ENCODE data around the gene NCK2. TPM values are rescaled to one million over a fixed set of nuclear protein-coding genes. Genes with fewer than 3 reads are reported as not detected.

NCK2 gene
- total RNA-seq, 4 donors from 2014 or later, result 56.1 to 69.6 (median 58.7) TPM

DNA sequence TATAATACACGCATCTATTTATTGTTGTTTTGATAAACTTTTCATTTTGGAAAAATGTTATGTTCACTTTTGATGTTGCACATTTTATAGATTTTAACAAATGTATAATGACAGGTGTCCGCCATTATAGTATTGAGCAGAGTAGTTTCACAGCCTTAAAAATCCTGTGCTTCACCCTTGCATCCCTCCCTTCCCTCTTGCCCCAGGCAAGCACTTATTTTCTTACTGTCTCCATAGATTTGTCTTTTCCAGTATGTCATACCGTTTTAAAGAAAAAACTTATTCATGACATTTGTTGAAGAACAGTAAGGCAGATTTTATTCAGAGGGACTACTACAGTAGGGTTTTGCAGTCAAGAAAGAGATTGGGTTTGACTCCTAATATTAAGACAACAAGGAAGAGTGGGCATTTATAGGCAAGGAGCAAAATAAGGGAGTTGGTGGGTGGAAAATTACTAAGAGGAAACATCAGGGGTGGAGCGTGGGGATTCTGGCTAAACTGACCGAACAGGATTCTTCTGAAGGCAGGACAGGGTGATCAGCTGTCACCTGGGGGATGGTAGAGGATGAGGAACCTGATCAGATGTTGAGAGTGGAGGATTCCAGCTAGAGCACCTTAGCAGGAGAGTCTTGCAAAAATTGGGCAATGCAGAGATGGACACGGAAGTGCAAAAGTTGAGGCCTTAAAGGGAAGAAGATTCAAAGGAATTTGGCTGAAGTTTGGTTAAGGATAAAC is 108.8 kb downstream of the NCK2 start:
- no peak for DNase-seq (ENCODE audit: low spot score in 2 of 2)
- H3K4me3 ChIP-seq (ENCODE audit: low read depth, poor library complexity, severe bottlenecking), result no peak overlapping the region
- intact Hi-C loops (cut with DNase I; ENCODE audit: low total_unique reads), result no loop called here
- TF ChIP-seq, protein P1, sequence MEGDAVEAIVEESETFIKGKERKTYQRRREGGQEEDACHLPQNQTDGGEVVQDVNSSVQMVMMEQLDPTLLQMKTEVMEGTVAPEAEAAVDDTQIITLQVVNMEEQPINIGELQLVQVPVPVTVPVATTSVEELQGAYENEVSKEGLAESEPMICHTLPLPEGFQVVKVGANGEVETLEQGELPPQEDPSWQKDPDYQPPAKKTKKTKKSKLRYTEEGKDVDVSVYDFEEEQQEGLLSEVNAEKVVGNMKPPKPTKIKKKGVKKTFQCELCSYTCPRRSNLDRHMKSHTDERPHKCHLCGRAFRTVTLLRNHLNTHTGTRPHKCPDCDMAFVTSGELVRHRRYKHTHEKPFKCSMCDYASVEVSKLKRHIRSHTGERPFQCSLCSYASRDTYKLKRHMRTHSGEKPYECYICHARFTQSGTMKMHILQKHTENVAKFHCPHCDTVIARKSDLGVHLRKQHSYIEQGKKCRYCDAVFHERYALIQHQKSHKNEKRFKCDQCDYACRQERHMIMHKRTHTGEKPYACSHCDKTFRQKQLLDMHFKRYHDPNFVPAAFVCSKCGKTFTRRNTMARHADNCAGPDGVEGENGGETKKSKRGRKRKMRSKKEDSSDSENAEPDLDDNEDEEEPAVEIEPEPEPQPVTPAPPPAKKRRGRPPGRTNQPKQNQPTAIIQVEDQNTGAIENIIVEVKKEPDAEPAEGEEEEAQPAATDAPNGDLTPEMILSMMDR (IDR thresholded peaks at IDR 0.05), result no peak
- no peak for TF ChIP-seq POLR2A (IDR thresholded peaks at IDR 0.05)
- WGBS, 2 donors, result 66 to 74% methylated on average over 6 of the region's 6 CpGs

DNA sequence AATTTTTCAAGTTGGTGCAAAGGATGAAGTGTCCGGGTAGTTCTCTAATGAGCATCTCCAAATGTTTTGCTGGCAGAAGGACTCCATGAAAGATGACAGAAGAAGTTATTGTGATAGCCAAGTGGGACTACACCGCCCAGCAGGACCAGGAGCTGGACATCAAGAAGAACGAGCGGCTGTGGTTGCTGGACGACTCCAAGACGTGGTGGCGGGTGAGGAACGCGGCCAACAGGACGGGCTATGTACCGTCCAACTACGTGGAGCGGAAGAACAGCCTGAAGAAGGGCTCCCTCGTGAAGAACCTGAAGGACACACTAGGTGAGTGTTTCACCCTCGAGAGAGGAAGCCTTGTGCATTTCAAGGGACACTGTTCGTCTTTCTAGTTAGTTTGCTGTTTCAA is 110.3 kb downstream of the NCK2 start:
- intact Hi-C loops (cut with DNase I; ENCODE audit: low total_unique reads), result no loop called here
- WGBS, 2 donors, result 89 to 92% methylated on average over 16 of the region's 16 CpGs
- no peak for DNase-seq (ENCODE audit: low spot score in 2 of 2)
- no peak for TF ChIP-seq POLR2A (IDR thresholded peaks at IDR 0.05)
- TF ChIP-seq, protein P1 (IDR thresholded peaks at IDR 0.05), result no peak
- H3K4me3 ChIP-seq (ENCODE audit: low read depth, poor library complexity, severe bottlenecking), result no peak overlapping the region

DNA sequence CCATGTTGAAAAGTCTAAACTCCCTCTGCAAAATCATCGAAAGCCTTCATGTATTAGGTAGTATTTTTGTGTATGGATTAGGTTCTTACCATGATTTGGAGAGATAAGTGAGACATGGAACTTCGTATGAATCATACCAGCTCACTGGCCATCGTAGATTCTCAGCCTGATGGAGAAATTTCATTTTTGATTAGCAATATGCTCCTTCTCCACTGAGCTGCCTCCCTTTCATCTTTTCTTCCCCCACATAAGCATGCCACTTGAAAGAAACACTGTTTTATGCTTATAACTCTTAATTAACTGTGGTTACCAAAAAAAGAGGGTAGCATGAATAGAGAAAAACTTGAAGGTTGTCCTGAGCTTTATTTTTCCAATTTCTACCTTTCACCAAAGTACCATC is 111.9 kb downstream of the NCK2 start:
- WGBS, 2 donors, result 56 to 59% methylated on average over 3 of the region's 3 CpGs
- no peak overlapping the region for H3K4me3 ChIP-seq (ENCODE audit: low read depth, poor library complexity, severe bottlenecking)
- TF ChIP-seq, protein P1 (IDR thresholded peaks at IDR 0.05), result no peak
- no peak for TF ChIP-seq POLR2A (IDR thresholded peaks at IDR 0.05)
- no peak for DNase-seq (ENCODE audit: low spot score in 2 of 2)
- intact Hi-C loops (cut with DNase I; ENCODE audit: low total_unique reads), result no loop called here

DNA sequence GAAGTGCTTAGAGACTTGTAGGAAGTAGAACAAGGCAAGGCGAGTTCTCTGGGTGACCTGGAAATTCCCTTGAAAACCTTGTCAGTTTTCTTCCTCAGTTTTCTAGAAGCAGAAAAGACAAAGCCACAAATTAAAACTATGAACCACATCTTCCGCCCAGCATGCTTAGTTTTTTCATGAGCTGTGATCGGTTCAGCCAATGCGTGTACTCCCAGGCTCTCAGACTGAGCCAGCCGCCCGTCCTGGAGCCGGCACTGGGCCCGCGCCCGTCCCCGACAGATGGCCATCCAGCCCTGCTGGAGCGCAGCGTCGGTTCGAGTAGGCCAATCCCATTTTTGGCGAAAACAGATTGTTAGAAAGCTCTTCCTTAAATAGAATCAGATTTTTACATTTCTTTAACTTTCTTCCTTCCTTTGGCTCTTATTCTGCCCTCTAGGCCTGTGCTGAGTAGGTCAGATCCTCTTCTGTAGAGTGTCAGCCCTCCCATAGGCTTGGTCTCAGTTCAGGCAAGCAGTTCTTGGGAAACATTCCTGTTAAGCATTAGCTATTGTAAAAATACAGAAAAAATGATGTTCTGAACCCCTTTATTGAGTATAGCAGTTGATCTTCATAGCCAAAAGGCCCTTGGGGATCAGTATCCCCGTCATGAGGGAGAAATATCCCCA is 112.5 kb downstream of the NCK2 start:
- intact Hi-C loops (cut with DNase I; ENCODE audit: low total_unique reads), result no loop called here
- no peak overlapping the region for H3K4me3 ChIP-seq (ENCODE audit: low read depth, poor library complexity, severe bottlenecking)
- DNase-seq (ENCODE audit: low spot score in 2 of 2), result no peak
- TF ChIP-seq POLR2A (IDR thresholded peaks at IDR 0.05), result no peak
- WGBS, 2 donors, result 64 to 76% methylated on average over 17 of the region's 17 CpGs

DNA sequence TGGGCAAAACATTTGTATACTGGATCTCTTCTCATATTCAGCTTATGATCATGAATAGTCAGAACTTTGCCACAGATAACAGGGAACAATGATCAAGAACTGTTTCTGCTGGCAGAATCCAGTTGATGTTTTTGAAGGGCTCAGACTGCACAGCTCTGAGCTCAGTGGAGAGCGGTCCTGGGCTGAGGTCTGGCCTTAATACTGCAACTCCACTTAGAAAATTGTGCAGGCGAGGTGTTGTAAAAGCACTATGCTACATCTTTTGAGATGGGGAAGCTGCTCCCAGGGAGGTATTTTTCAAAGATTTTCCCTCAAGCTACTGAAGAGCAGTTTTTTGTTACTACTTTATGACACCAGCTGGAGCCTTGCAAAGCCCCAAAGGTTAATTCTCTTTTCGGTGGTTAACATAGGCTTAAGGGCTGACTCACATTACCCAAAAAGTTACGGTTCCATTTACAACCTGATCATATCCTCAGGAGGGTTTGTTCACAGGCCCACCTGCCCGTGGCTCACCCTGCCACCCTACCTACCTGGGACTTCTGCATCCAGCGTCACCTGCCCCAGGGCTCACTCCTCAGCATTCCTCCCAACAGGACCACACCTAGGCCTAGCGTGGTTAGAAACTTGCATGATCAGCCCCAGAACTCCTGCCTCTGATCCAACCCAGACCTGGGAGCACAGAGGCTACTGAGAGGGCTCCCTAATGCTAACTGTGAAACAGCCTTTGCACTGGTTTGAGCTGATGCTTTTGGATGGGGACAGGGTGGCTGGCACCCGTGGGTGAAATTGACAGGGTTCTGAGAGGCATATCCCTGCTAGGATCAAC is 114.4 kb downstream of the NCK2 start:
- intact Hi-C loops (cut with DNase I; ENCODE audit: low total_unique reads), result no loop called here
- WGBS, 2 donors, result 59% methylated on average over 8 of the region's 8 CpGs
- no peak overlapping the region for H3K4me3 ChIP-seq (ENCODE audit: low read depth, poor library complexity, severe bottlenecking)
- DNase-seq (ENCODE audit: low spot score in 2 of 2), result no peak
- TF ChIP-seq POLR2A (IDR thresholded peaks at IDR 0.05), result no peak
- TF ChIP-seq, protein P1 (IDR thresholded peaks at IDR 0.05), result no peak

DNA sequence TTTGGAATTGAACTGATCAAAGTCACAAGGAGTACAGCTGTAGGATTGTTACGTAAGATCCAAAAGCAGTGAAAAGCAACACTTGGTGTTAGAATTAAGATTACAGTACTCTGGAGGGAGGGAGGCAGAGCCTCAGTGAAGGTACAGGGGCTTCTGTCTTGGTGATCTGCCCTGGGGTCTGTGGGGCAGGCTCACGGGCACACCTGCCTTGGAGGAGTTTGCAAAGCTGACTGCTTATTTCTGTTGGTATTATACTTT is 114.9 kb downstream of the NCK2 start:
- TF ChIP-seq, protein P1 (IDR thresholded peaks at IDR 0.05), result no peak
- TF ChIP-seq POLR2A (IDR thresholded peaks at IDR 0.05), result no peak
- intact Hi-C loops (cut with DNase I; ENCODE audit: low total_unique reads), result no loop called here
- no peak for DNase-seq (ENCODE audit: low spot score in 2 of 2)
- WGBS, 2 donors, result 68% methylated on average over 2 of the region's 2 CpGs
- H3K4me3 ChIP-seq (ENCODE audit: low read depth, poor library complexity, severe bottlenecking), result no peak overlapping the region
